GM18498 (cell line): ENCODE measurements around the gene MICU1.
A peak's percentile ranks its signal among the peaks of the same experiment; 100 is the strongest.
"Not testable (repeated sequence)": the region's sequence is repeated elsewhere in the genome, so short reads cannot be mapped to it uniquely, and the experiment has no call there.

Source experiments
- ATAC-seq: cut with Tn5 transposase; IDR thresholded peaks from one replicate; pipeline ENCODE4 v1.9.1; 2021; ENCODE audit warnings: mild to moderate bottlenecking, moderate library complexity; ENCODE audit not compliant: unreplicated experiment

MICU1 gene

DNA sequence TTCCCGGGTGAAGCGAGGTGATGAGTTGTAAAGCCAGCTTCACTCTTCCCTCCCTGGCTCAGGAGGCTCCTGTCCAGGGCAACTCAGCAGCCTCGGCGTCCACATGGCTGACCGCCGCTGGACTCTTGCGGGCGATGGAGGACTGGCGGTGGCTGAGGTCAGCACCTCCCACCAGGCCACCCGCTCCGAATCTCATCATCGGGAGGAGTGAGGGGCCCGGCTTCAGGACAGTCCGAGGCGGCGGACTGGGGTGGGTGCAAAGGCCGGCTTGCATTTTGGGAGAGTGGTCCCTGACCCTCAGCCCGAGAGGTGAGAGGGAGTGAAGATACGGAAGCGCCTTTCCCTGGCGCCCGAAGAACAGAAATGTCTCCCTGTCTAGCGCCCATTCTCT is 271.9 kb downstream of the MICU1 start:
- ATAC-seq = no peak

DNA sequence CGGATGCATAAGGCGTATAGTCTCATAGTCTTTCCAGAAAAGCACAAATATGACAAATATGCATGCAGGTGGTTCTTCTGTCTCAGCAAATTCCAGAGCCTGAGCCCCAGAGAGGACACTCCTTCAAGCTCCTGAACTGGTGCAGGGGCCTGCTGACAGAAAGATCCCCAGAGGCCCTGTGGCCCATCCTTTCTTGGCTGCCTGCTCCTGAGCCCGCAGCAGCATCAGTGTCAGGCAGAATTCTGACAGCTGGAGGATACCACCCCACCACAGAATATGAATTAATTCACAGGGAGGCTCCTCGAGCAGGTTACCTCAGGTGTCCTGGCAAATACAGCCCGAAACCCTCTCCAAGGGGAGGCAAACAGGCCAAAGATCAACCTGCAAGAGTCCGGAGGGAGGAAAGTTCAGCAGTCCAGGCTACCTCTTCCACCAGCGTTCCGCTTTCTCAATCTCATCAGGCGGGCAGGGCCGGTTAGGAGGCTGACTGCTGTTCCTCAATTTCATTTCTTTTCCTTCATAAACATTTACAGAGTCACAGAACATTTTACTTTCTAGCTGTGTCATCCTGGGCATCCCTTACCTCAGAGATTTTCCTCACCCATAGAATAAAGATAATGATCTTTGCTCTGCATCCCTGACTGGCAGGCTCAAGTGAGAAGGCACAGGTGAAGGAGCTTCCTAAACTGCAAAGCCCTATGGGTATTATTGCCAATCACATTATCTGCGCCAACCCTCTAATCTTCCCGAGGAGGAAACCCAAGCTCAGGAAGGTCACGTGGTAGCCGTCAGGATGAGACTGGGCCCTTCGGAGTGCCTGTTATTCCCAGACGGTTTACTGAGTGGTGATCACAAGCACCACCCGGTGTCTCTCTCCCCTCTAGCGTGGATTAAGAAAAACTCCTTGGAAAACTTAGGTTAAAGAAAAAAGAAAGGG is 272.6 kb downstream of the MICU1 start:
- ATAC-seq = no peak

DNA sequence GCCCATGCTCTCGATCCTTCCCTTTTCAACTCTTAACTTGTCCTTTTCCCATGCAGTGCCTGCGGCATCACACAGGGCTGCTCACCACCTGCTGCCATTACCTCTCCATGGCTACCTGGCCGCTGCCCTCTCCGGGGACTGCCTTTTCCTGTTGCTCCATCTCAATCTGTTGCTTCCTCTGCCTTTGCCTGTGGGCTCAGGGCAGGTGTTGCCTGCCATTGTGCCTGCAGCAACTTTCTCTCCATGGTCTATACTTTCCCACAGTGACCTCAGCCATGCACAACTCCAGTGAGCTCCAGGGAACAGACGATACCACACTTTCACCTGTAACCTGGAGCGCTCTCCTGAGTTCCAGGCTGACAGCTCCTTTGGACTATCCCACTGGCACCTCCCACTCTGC is 274.4 kb downstream of the MICU1 start:
- no peak for ATAC-seq

DNA sequence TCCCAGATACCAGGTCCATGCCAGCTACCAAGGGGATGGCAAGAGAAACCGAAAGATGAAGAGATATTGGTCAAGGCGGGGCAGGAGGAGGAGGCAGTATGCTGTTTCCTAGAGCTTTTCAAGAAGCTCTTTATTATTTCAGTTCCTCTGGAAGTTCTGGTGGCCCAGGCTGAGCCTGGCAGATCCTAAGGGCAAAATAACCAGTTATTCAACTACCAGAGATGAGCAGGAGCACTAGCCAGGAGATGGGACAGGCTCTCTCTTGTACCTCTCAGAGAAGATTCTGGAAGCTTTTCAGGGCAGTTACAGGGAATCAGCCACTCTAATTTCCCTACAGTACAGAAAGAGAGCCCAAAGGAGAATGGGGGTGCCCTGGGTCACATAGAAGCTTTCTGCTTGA is 276.4 kb downstream of the MICU1 start:
- ATAC-seq = no peak

DNA sequence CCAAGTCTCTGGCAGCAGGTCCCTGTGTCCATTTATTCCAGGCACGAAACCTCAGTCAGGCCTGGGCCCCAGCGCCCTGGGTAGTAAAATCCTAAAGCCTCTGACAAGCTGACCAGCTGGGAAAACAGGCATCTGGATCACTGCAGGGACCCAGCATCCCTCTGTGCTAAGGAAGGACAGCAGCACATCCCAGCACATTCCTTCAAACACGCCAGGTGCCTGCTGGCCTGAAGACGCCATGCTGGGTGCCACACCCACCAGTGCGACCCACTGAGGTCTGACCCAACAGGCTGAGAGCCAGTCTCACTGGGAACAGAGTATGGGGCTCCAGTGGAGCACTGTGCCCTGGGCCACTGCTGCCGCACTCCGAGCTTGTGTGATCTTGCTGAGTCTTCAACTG is 277.6 kb downstream of the MICU1 start:
- no peak for ATAC-seq

DNA sequence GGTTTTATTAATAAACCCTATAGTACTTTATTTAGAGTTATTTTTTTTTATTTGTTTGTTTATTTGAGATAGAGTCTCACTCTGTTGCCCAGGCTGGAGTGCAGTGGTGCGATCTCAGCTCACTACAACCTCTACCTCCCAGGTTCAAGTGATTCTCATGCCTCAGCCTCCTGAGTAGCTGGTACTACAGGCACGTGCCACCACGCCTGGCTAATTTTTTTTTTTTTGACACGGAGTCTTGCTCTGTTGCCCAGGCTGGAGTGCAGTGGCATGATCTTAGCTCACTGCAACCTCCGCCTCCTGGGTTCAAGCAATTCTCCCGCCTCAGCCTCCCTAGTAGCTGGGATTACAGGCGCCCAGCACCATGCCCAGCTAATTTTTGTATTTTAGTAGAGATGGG is 279.8 kb downstream of the MICU1 start:
- not testable (repeated sequence) for ATAC-seq

DNA sequence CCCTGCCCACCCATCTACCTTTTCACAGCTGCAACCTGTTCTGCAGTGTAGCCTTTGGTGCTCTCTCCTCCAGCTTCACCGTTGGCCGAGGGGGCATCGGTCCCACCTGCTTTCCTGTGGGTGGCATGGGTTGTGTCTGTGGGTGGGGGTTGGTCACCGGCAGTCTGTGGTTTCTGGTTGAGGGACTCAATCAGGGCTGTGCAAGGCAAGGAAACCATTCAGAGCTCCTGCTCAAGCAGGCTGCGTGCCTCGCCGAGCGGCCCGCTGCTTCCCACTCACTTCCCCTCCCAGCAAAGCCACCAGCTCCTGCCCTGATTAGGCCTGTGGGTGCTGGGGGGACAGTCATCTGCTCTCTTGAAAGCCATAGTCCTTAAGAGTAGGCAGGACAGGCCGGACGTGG is 280.9 kb downstream of the MICU1 start:
- no peak for ATAC-seq

DNA sequence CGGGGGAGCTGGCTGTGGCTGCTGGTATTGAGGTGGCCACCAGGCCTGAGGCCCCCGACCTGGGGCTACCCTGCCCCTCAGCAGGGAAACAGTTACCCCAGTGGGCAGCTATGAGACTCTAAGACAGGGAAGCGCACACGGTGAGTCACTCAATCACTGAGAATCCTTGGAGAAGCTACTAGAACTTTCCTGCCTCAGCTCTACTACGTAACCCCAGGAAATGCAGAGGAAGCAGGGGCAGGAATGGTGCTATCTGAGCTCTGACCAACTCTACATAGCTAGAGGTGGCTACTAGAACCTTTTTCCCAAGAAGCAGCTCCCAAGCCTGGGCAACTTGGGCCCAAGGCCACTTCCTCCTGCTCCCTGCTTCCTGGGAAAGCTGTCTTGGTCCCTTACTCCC is 283.0 kb downstream of the MICU1 start:
- ATAC-seq = no peak

DNA sequence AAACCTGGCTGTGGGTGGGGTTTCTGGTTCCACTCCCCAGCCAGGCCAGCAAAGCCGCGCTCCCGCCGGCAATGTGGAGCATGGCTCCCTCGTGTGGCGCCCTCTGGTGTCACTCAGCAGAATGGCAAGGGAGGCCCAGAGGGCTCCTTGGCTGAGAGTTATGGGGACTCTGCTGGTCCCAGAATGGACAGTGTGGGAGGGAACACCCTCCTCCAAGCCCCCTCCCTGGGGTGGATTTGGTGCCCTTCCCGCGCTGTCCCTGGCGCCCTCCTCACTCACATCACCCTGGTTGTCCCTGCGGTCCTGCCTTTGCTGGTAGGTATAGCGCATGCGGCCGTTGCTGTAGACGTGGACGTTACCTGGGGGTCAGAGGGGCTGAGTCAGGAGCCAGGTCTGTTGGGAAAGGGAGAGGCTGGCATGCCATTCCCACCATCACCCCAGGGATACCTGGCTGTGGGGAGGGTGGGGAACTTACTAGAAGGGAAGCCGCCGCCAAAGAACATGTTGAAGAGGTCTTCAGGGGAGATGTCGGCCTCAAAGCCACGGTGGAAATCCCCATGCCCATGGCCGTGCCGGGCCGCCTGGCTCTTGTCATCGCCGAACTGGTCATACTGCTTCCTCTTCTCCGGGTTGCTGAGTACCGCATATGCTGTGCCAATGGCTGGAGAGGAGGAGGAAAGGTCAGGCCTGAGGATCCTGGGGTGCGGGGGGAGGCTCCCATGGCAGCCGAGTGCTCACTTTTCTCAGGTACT is 285.2 kb downstream of the MICU1 start:
- ATAC-seq = peak; percentile 34

DNA sequence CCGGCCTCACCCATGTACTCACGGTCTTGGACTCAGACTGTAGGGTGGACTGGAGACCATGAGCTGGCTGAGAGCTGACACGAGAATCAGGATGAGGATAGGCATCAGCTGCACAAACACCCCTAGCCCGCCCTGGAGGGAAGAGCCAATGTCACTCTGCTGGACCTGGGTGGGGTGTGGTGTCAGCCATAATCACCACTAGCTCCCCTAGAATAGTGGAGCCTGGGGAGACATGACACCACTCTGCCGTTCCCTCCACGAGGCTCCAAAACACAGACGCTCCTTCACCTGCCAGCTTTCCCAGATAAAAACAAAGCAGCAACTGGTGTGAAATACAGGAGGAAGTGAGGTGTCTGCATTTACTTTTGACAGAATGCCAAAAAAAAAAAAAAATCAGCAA is 287.7 kb downstream of the MICU1 start:
- ATAC-seq = no peak

DNA sequence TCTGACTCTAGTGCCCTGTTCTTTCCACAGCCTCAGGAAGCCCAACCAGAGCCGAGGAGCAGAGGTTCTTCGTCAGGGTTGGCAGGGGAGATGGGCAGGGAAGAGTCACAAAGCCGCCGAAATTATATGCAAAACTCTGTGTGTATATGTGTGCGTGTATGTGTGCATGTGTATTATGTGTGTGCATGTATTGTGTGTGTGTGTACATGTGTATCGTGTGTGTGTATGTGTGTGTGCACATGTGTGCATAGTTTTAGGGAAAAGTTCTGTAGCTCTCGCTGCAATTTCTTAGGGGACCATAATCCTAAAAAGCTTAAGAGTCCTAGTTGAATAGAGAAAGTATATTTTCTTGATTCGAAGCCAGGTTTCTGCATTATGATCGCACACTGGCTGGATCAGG is 288.2 kb downstream of the MICU1 start:
- no peak for ATAC-seq

DNA sequence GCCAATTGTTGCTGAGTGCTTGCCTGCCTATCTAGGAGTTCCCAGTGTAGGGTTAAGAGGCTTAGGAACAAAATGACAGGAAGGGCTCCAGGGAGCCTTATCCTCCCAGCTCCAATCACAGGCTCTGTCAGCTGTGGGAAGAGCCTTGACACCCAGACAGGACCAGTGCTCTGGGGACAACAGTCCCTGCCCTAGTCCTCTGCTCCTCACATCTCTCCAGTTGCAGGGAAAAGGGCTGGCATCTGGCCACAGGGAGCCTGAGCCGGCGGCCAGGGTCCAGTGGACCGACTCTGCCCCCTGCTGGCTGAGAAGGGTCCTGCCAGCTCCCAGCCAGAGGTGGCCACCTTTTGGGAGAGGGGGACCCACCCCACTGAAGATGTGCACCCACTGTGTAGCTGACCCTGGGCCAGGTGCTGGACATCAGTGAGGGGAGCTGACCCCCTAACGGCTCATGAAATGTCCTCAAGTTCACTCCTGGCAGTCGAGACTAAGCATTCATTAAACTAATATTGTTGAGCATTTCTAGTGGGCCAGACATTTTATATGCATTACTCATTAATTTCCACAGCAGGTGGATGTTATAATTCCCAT is 288.7 kb downstream of the MICU1 start:
- ATAC-seq = no peak

DNA sequence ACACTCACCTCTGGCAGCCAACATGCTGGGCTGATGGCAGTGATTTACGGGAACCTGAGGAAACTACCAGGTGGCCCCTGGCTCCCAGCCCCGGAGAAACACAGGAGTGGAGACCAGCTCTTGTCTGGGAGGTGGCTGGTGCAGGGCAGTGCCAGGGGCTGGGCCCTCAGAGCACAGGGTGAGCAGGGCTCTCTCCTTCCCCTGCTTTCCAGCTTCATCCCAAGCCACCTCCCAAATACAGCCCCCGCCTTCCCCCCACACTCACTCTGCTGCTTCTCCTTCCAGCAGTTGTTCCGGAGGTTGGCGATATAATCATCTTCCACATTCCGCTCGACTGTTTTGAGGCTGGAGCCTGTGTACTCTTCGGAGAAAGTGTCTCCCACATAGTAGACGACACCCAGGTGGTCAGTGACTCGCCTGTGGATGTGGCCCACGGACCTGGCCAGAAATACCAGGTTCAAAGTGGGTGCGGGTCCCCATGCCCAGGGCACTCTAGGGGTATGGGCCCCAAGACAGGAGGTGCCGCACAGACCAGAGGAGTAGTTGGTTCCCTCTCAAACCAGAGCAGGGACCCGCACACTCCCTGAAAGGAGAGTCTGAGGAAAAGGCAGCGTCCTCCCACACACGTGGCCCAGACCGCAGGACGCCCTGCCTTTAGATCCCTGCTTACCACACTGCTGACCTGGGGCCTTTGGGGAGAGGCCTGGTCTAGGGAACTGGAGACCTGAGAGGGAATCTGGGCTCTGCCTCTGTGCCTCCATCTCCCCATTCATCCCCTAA is 289.4 kb downstream of the MICU1 start:
- no peak for ATAC-seq

DNA sequence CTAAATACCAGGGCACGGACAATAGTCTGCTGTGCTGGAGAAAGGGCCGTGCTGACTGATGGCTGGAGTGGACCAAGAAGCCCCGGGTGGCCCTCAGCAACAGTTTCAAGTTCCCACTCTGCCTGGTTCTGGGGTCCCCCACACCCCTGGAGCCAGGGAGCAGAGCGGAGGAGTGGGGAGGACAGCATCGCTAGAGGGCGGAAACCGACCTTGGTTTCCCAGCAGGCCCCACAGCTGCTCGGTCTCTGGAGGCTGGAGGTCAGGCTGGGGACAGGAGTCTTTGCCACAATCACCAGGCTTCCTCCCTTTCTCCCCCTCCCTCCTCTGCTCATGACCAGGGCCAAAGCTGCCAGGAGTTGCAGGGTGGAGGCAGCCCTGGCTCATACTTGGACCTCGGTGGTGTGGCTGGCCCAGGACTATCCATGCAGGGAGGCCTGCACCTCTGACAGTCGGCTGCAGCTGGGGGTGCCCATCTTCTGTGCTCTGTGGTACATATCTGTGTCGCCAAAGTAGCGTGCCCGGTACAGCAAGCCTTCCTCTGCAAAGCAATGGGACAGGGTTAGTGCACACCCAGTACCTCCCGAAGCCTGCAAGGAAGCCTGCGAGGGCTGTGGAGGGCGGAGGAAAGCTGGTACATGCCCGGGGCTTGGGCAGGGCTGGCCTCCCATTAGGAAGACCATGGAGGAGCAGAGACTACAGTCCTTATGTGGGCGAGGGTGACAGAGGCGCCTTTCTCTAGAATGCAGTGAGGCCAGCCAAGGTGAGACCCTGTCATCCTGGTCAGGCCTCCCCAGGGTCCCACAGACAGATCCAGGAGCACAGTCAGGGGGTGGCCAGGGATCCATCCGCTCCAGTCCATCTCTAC is 290.3 kb downstream of the MICU1 start:
- peak; percentile 30 for ATAC-seq

DNA sequence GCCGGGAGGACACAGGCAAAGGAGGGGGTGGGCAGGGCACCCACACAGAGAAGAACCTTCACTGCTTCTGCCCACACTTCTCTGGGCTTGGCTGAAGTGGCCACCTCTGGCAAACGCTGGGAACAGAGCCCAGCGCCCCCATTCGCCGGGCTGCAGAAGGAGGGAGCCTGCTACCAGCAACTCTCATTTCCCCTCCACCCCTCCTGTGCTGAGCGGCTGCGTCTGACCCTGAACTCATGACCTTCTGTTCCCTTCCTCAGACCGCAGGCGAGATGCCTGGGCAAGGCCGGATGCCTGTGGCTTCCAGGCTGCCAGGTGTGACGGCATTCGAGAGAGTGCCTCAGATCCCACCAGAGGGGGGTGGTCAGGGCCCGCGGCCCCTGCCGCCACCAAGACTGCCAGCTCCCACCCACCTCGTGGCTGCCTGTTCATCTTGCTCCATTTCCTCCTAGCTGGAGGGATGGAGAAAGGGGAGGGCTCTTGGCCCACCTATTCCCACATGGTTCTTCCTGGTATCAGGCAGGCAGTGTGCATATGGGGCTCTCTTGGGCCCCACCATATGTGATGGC is 291.0 kb downstream of the MICU1 start:
- ATAC-seq = peak; percentile 43

DNA sequence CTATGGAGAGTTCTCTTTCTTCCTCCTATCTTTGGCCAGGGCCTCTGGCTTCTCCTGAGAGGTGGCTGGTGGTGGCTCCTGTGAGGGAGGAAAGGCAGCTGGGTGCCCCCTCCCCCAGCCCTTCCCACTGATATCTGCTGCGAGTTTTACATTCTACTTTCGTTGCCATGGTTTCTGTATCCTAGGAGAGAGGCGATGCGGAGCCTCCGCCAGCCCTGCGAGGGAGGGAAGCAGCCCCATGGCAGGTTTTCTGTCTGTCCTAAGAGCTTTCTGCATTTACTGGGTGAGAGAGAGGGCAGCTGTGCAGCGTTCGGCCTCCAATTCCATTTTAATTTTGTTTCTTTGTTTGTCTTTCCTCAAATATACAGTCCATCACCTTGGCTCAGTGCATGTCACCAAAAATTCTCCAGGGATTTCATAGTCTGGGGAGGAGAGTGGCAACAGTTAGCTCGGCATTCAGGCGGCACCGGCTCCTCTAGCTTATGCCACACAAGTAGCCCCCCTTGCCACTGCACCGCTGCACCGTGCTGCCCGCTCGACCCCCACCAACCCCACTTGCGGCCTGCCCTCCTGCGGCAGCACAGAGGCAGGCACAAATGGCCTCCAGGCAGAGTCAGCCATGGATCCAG is 291.6 kb downstream of the MICU1 start:
- ATAC-seq = no peak

DNA sequence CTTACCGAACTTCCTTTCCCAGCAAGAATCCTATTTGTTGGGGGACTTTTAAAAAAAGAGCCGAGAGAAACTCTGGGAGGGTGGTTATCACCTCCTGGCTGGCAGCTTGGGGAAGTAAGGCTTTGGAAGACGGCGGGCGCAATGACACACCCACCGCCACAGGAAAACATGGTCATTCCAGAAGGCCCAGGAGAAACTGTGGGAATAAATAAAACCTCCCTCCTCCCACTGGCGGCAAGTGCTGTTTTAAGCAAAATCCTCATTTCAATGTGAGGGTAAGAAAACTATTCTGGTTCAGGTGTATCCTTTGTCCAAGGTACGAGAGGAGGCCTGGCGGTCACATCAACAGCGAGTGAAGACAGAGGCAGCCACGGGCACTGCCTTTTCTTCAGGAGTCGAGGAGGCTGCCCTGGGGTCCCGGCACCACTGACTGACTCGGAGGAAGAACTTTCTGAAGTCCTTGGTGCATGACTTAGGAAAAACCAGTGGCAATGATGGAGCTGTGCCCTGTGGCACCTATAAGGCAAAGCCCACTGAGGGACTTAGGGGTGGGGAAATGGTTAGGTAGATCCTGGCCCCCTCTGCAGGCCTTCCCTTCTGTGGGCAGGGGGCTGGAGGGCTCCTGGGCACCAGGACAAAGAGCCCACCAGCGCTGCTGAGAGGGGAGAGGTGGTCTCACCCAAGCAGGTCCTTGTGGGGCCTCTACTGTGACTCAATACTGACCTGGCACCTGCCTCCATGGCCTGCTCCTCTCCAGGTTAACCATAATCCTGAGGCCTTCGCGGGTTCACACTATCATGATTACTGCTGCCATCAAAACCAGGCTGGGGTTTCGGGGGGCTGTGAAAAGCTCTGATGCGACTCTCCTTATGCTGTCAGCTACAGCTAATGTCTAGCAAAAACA is 292.5 kb downstream of the MICU1 start:
- ATAC-seq = no peak

DNA sequence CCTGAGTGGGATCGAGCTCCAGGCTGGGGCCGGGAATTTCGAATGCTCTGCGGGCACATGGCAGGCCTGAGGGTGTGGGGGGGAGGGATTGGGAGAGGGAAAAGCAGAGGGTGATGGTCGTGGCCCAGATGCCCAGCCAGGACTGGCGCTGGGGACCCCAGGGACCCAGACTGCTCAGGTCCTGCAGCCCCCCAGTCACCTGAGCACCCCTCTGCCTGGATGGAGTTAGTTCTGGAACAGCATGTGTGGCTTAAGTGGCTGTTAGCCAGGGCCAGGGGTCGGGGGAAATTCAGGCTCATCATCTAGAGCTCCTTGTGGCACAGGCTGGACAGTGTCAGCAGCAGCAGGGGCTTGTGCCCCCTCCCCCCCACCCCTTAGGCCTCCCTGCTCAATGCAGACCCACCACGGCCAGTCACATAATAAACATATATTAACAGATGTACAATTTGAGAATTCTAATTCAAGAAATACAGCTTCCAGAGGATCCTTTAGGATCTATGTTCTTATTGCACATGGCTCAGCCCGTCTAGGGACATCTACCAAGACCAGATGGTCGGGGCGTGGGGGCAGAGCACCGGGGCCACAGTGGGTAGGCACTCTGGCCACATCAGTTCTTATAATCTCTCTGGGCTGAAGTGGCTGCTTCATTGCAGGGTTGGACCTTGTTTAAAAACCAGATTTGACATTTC is 293.3 kb downstream of the MICU1 start:
- ATAC-seq = no peak
